KBM-7 (cell line): ENCODE data around the gene SLC6A5.

Source experiments
- DNase-seq: peaks from one replicate; pipeline ENCODE4 v3.0.0-alpha.2; 2015
- in situ Hi-C: fragments of 300-500 bp; cut with MboI; formaldehyde crosslinking; loops from 2 replicates; pipeline ENCODE4 v1.14.3; 2020; ENCODE audit warnings: low sequenced_read_pairs, low pct_unique_long_range_greater_than_20kb, mixed read lengths

The SLC6A5 gene

GRCh38 chr11:20652150-20652806, 52.9 kb downstream of the SLC6A5 start:
- DNase-seq = no peak
- in situ Hi-C loops = no loop called here

- no peak for DNase-seq
- in situ Hi-C loops = no loop called here
Measured at GRCh38 chr11:20654038-20654437, 54.6 kb downstream of the SLC6A5 start.

GRCh38 chr11:20656901-20657300, 57.5 kb downstream of the SLC6A5 start:
- DNase-seq = no peak
- in situ Hi-C loops = no loop called here

- DNase-seq = no peak
- in situ Hi-C loops = no loop called here
Measured at GRCh38 chr11:20658135-20658534, 58.7 kb downstream of the SLC6A5 start.

- no peak for DNase-seq
- in situ Hi-C loops = no loop called here
Measured at GRCh38 chr11:20661445-20661844, 62.0 kb downstream of the SLC6A5 start.

- in situ Hi-C loops = no loop called here
Measured at GRCh38 chr11:20661850-20662249, 62.4 kb downstream of the SLC6A5 start.

GRCh38 chr11:20668131-20668809, 68.9 kb downstream of the SLC6A5 start:
- in situ Hi-C loops = no loop called here
- DNase-seq = no peak

More at GRCh38 chr11:20661850-20662249, 62.4 kb downstream of the SLC6A5 start:
- DNase-seq = no peak

GRCh38 chr11:20668844-20669819, 69.7 kb downstream of the SLC6A5 start, which contains the start of gene NELL1:
TSS of gene NELL1 (plus strand) at chr11:20669586.
- in situ Hi-C loops = no loop called here
- no peak for DNase-seq

- no peak for DNase-seq
- in situ Hi-C loops = no loop called here
Measured at GRCh38 chr11:20669820-20670684, 70.6 kb downstream of the SLC6A5 start.

GRCh38 chr11:20670932-20671403, 71.6 kb downstream of the SLC6A5 start:
- in situ Hi-C loops = no loop called here
- DNase-seq = no peak

GRCh38 chr11:20671856-20672546, 72.6 kb downstream of the SLC6A5 start:
- DNase-seq = peak; percentile 4
- in situ Hi-C loops = no loop called here

- in situ Hi-C loops = no loop called here
- peak; percentile 26 for DNase-seq
Measured at GRCh38 chr11:20672575-20672974, 73.2 kb downstream of the SLC6A5 start.

GRCh38 chr11:20676658-20677057, 77.2 kb downstream of the SLC6A5 start:
- in situ Hi-C loops = no loop called here
- DNase-seq = no peak

GRCh38 chr11:20688761-20689160, 89.4 kb downstream of the SLC6A5 start:
- in situ Hi-C loops = no loop called here
- DNase-seq = no peak

- in situ Hi-C loops = no loop called here
- DNase-seq = no peak
Measured at GRCh38 chr11:20707876-20708275, 108.5 kb downstream of the SLC6A5 start.
